Hepatocyte (in vitro differentiated cells): ENCODE measurements around the gene FAM3D.

Experiments
- EZH2 ChIP-seq: fragments of 200-600 bp; sonication (generic); IDR thresholded peaks from 2 replicates; pipeline ENCODE4 v1.6.1; 2016; ENCODE audit warnings: antibody characterized with exemption, mild to moderate bottlenecking, borderline replicate concordance
- EZH2phosphoT487 ChIP-seq: fragments of 200-600 bp; sonication (generic); IDR thresholded peaks from one replicate; pipeline ENCODE4 v1.6.1; 2018; ENCODE audit warnings: antibody characterized with exemption, mild to moderate bottlenecking, low read depth, moderate library complexity; ENCODE audit not compliant: unreplicated experiment, severe bottlenecking
- TF ChIP-seq, protein P1 (sequence below): fragments of 200-600 bp; sonication (generic); IDR thresholded peaks from 2 replicates; pipeline ENCODE4 v1.5.1; 2016; ENCODE audit warnings: antibody characterized with exemption, mild to moderate bottlenecking; ENCODE audit not compliant: poor library complexity

DNA sequence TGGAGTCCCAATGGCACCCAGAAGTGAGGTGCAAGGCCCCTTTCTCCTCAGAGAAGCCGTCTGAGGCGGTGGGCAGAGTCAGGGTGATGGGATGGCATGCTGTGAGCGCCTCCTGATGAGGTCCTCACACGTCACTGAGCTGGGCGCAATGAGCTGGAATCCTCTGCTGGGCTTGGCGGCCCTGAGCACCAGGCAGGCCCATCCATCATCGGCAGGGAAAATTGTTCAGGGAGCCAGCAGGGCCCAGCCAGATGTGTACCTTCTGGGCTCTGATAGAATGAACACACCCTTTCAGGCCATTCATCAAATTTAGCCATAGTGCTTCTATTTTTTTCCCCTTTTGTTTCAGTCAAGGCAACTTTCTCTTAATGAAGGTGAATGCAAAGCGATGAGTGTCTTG lies 43.7 kb downstream of the FAM3D start:
- TF ChIP-seq EZH2 (no peak), EZH2phosphoT487 (no peak)
- TF ChIP-seq, protein P1, sequence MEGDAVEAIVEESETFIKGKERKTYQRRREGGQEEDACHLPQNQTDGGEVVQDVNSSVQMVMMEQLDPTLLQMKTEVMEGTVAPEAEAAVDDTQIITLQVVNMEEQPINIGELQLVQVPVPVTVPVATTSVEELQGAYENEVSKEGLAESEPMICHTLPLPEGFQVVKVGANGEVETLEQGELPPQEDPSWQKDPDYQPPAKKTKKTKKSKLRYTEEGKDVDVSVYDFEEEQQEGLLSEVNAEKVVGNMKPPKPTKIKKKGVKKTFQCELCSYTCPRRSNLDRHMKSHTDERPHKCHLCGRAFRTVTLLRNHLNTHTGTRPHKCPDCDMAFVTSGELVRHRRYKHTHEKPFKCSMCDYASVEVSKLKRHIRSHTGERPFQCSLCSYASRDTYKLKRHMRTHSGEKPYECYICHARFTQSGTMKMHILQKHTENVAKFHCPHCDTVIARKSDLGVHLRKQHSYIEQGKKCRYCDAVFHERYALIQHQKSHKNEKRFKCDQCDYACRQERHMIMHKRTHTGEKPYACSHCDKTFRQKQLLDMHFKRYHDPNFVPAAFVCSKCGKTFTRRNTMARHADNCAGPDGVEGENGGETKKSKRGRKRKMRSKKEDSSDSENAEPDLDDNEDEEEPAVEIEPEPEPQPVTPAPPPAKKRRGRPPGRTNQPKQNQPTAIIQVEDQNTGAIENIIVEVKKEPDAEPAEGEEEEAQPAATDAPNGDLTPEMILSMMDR: no peak
